Measurements from ENCODE around the gene COL7A1.

The COL7A1 gene

GRCh38 chr3:48595075-48595525 is at the start of gene COL7A1:
TSS of gene COL7A1 (minus strand) at chr3:48595329. CDS start at chr3:48595159, 170 bp downstream.
- Histone ChIP-seq H3K4me3 (ENCODE audit: low read depth in 1 of 2, low read length in 2 of 2) (no peak within 1 kb of the TSS), H3K36me3 (ENCODE audit: insufficient read depth, low read length) (peaks cover 26% of the 10 kb centered on the region), H2AFZ (ENCODE audit: low read depth, low read length) (no peak within 1 kb of the TSS), H3K79me2 (ENCODE audit: insufficient read depth, low read length) (no peaks in the 10 kb centered on the region), H3K9ac (ENCODE audit: low read depth, low read length) (no peak within 1 kb of the TSS), H4K20me1 (ENCODE audit: insufficient read depth, low read length) (peaks cover 13% of the 10 kb centered on the region; the same call in 1 of the 2 replicates), H3K9me3 (ENCODE audit: insufficient read depth, low read length, severe bottlenecking) (no peaks in the 10 kb centered on the region), H3K27ac (ENCODE audit: low read length) (no peak within 1 kb of the TSS), H3K4me1 (ENCODE audit: insufficient read depth, low read length) (no peaks in the 10 kb centered on the region), H3K4me2 (ENCODE audit: insufficient read depth, low read length) (no peak within 1 kb of the TSS), H3K27me3 (ENCODE audit: insufficient read depth, low read length, poor library complexity) (no peaks in the 10 kb centered on the region)
- no peak for ATAC-seq (ENCODE audit: insufficient read depth, low read depth)
- TF ChIP-seq CTCF (IDR thresholded peaks at IDR 0.05; ENCODE audit: borderline replicate concordance, extremely low read depth, low read length, poor library complexity, severe bottlenecking) (no peak), EZH2 (IDR thresholded peaks at IDR 0.05; ENCODE audit: borderline replicate concordance, low read depth, low read length, severe bottlenecking) (no peak)
- DNase-seq, result no peak

DNA sequence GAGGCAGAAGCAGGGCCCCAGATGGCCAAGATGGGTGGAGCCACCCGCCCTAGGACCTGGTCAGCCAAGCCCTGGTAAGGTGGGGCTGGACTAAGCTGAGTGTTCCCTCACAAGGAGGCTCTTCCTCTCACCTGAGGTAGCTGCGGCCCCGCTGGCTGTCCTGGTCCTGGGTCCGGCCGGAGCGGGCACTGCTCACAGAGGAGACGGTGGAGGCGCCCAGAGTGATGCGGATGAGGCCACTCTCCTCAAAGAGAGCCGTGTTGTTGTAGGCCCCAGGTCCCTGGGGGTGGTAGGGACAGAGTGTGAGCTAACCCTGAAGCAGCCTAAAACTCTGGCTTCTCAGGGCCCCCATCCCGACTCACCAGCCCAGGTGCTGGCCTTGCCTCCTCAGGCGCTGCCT is 47.5 kb upstream of the COL7A1 start:
- H2AFZ ChIP-seq (ENCODE audit: low read depth, low read length), result no peak overlapping the region
- H3K9ac ChIP-seq (ENCODE audit: low read depth, low read length), result no peak overlapping the region
- H3K4me1 ChIP-seq (ENCODE audit: insufficient read depth, low read length), result no peaks in the 10 kb centered on the region
- H3K4me2 ChIP-seq (ENCODE audit: insufficient read depth, low read length), result no peak overlapping the region
- H3K27me3 ChIP-seq (ENCODE audit: insufficient read depth, low read length, poor library complexity), result no peaks in the 10 kb centered on the region
- DNase-seq (no peak), ATAC-seq (ENCODE audit: insufficient read depth, low read depth) (no peak)
- no peaks in the 10 kb centered on the region for H4K20me1 ChIP-seq (ENCODE audit: insufficient read depth, low read length)
- no peak overlapping the region for H3K27ac ChIP-seq (ENCODE audit: low read length)
- no peaks in the 10 kb centered on the region for H3K9me3 ChIP-seq (ENCODE audit: insufficient read depth, low read length, severe bottlenecking)
- H3K36me3 ChIP-seq (ENCODE audit: insufficient read depth, low read length), result 0 out of 2 replicates have a peak, but pooled peaks cover 2% of the 10 kb centered on the region
- TF ChIP-seq EZH2 (IDR thresholded peaks at IDR 0.05; ENCODE audit: borderline replicate concordance, low read depth, low read length, severe bottlenecking) (no peak), CTCF (IDR thresholded peaks at IDR 0.05; ENCODE audit: borderline replicate concordance, extremely low read depth, low read length, poor library complexity, severe bottlenecking) (no peak)
- no peak overlapping the region for H3K4me3 ChIP-seq (ENCODE audit: low read depth in 1 of 2, low read length in 2 of 2)
- H3K79me2 ChIP-seq (ENCODE audit: insufficient read depth, low read length), result no peaks in the 10 kb centered on the region

DNA sequence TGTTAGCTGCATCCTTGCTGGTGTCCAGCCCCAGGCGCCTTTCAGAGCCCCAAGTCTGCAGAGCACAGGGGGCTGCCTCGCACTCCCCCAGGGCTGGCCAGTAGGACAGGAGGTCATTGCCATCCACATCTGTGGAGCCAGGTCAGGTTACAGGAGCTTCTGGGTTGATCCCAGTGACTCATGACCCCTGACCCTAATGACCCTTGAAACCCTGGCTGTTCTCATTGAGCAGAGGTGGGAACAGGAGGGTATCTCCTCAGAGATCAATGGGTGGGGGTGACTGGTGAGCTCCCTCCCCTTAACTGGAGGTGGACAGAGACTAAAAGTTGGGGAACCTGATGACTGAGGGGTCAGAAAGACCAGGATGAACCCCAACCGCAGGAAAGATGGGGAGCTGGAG is 46.3 kb upstream of the COL7A1 start:
- Histone ChIP-seq H3K4me3 (ENCODE audit: low read depth in 1 of 2, low read length in 2 of 2) (no peak overlapping the region), H3K4me2 (ENCODE audit: insufficient read depth, low read length) (no peak overlapping the region), H3K9ac (ENCODE audit: low read depth, low read length) (no peak overlapping the region), H4K20me1 (ENCODE audit: insufficient read depth, low read length) (no peaks in the 10 kb centered on the region), H2AFZ (ENCODE audit: low read depth, low read length) (no peak overlapping the region), H3K27ac (ENCODE audit: low read length) (no peak overlapping the region), H3K9me3 (ENCODE audit: insufficient read depth, low read length, severe bottlenecking) (no peaks in the 10 kb centered on the region), H3K27me3 (ENCODE audit: insufficient read depth, low read length, poor library complexity) (no peaks in the 10 kb centered on the region), H3K36me3 (ENCODE audit: insufficient read depth, low read length) (0 out of 2 replicates have a peak, but pooled peaks cover 2% of the 10 kb centered on the region), H3K4me1 (ENCODE audit: insufficient read depth, low read length) (peaks cover 2% of the 10 kb centered on the region), H3K79me2 (ENCODE audit: insufficient read depth, low read length) (no peaks in the 10 kb centered on the region)
- DNase-seq, result no peak
- no peak for TF ChIP-seq CTCF (IDR thresholded peaks at IDR 0.05; ENCODE audit: borderline replicate concordance, extremely low read depth, low read length, poor library complexity, severe bottlenecking)
- TF ChIP-seq EZH2 (IDR thresholded peaks at IDR 0.05; ENCODE audit: borderline replicate concordance, low read depth, low read length, severe bottlenecking), result no peak
- no peak for ATAC-seq (ENCODE audit: insufficient read depth, low read depth)
